Colon (tissue), 2 donors: ENCODE data around the gene OCEL1.

Source experiments
- FAIRE-seq: peaks from 2 replicates; lab custom pipeline; 2012; peaks lifted over from hg19 to GRCh38; lab: Jason Lieb, UNC
- donor health status: control.
- donor health status: control.

The OCEL1 gene

DNA sequence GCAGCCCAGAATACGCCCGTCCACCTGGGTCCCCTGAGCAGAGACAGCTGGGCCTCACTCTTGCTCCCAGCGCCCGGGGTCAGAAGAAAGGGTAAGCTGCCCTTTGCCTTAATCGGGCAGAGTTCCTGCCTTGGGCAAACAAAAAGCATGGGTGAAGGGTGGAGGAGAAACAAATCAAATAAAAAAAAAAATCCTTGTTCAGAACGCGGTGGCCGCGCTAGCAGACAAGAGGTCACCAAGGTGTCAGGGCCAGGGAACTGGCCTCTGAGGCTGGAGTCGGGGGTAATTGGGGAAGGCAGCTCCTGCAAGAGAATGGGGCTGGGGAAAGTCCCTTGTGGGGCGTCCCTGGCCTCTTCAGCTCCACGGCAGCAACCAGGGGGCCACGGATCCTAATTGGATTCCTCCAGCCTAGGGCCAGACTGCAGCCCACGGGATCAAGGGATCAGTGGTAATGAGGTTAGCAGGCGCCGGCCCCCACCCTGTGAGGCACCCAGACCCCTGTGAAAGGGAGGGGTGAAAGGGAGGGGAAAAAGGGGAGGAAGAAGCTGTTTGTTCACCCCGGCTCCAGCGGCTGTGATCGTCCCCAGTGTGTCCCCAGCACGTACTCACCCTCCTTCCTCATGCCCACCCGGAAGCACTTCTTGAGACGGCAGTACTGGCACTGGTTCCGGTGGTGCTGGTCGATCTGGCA, 14.2 kb downstream of the OCEL1 start:
- FAIRE-seq, result no peak

DNA sequence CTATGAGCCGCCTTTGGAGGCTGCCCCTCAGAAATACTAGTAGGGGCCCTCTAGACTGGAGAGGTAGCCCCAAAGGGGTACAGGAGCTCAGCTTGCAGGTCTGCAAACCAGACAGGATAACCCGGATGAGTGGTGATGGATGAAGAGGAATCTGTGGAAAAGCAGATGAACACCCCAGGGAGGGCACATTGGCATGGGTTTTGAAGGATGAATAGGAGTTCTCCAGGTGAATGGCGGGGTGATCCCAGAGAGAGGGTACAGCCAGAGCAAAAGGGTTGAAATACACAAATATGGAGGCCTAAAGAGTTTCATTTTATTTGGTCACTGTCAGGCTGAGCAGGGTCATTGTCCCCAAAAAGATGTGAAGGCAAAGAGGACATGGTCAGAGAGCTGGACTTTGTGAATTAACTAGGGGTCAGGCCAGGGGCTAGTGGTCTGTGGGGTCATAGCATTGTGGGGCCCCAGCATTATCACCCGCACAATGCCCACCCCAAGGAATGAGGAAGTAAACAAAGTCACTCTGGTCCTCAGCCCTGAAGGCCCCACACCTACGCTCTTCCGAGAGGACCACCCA, 14.9 kb downstream of the OCEL1 start:
- FAIRE-seq, result no peak

DNA sequence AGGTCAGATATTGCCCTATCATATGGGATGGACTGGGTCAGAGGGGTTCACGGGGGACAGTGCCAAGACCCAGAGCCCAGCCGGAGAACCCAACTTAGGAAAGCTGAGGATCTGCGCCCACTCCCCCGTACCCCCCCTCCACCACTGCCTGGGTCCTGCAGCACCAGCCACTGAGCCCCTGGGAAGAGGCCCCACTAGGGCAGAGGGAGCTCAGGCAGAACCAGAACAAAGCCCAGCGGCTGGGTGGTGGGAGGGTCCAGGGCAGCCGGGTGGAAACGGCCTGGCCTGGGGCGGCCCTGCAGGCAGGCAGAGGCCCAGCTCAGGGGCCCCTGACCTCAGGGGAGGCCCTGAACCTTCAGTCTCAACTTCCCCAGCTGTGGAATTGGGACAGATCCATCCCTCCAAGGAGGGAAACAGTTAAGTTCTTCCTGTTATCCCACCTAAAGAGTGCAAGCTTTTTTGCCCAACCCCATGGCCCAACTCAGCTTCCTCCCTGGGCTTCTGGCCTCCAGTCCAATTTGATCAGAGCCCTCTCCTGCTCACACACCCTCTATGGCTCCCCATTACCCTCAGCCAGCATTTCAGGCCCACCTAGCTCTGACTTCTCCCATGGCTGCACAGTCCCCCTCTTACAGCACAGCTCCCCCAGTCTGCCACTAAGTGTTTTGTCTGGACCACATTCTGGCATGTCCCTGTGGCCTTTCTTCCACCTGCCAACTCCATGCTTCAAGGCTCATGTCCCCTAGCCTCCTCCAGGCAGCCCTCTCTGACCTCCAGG, 16.6 kb downstream of the OCEL1 start:
- no peak for FAIRE-seq

DNA sequence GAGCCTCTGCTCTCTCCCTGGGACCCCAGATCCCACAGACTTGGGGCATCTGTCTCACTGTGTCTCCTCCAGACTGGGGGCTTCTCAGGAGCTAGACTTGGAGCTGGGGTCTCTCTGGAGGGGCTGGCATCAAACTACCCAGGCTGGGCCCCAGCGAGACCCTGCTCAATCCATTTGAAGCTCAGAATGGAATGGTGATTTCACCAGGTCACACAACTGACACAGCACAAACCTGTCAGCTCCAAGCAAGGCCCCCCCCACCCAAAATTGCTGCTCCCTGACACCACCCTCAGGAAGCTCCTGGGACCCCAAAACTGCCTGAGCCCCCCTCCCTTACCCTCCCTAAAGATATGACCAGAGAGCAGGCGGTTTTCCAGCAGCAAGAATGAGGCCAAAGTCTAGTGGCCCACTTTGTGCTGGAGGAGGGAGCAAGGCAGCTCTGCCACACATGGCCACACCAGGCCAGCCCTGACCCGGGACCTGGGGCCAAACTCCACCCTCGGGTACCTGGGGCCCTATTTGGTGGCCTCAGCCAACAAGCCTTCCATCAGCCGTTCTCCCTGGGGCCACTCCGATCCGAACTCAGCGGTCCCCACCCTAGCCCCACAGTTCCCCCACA, 17.3 kb downstream of the OCEL1 start:
- FAIRE-seq, result no peak

DNA sequence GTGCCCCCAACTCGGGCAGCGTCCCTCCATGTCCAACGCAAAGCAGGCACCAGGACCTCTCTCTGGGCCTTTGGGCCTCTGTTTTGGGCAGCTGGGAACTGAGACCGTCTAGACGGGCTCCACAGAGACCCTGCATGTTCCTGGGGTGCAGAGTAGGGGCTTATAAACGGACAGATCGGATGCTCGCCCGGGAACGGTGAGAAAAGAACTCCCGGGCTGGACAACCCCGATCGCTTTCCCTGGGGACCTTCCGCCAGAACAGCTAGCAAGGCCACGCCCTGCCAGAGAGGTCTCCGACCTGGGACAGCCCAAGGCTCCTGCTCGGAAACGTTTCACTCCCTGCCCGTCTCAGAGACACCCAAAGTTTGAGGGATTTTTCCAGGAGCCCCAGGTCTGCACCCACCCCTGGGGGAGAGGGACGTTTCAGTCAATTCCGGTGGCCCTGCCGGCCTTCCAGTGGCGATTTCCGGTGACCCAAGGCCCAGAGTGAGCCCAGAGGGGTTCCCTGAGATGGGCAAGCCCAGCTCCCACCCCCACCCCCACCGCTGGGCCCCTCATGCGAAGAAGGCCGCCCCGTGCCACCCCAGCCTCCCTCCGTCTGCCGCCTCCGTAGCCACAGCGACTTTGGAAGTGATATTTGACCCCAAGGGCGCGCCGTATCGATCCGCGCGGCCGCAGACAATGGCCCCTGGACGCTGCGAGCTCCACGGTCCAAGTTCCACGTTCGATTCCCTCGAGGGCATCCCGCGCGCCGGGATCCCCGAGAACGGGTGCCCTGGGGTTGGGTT, 18.0 kb downstream of the OCEL1 start:
- no peak for FAIRE-seq

DNA sequence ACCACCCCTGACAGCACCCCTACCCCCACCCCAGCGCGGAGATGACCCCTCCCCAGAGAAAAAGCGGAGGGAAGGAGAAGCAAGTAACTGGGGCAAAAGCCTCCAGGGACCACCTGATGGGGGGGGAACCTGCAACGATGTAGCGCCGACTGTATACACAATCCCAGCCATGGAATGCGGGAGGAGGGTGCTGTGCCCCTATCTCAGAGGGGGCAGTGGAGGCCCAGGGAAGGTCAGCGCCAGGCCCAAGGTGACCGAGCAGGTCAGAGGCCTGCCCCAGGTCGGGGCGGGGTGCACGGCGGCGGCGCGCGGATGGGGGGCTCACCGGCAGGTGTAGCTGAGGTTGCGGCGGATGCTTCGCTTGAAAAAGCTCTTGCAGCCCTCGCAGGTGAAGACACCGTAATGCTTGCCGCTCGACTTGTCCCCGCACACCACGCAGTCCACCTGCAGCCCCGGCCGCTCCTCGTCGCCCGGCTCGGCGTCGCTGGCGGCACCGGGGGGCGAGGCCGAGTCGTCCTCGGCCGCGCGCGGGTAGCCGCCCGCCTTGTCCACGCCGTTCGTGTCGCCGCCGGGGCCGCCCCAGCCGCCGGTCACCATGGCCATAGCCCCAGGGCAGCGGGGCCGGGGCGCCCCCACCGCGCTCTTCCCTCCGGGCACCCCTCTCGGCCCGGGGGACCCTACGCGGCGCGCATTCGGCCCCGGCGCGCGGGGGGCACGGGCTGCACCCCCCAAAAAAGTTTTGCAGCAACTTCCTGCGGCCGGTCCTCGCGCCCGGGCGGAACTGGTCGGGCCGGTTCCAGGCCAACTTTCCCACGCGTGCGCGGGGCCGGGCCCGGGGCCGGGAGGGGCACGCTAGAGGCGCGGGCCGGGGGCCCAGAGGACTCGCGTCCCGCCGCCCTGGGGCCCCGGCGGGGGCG, 18.9 kb downstream of the OCEL1 start:
- FAIRE-seq, result no peak

DNA sequence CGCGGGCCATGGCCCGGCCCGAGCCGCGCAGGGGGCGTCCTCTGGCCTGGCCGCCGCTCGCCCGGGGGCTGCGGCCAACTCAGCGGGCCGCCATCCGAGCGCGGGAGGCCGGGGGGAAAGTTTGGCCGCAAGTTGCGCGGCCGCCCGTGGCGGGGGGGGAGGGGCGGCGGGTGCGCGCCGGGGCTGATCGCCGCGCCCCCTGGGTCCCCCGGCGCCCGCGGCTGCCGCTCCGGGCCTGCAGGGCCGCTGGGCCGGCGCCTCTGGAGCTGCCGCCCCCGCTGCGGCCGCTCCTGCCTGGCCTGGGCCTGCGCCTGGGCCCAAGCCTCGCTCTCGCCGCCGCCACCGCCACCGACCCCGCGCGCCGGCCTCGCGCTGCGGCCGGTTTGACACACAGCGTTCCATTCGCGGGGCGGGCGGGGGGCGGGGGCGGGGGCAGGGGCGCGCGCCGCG, 19.5 kb downstream of the OCEL1 start, which contains the start of gene NR2F6:
Gene NR2F6 (minus strand): TSS at position 385 of the 450 bp plus-strand sequence. CDS start 699 bp downstream, outside the sequence.
- no peak for FAIRE-seq

DNA sequence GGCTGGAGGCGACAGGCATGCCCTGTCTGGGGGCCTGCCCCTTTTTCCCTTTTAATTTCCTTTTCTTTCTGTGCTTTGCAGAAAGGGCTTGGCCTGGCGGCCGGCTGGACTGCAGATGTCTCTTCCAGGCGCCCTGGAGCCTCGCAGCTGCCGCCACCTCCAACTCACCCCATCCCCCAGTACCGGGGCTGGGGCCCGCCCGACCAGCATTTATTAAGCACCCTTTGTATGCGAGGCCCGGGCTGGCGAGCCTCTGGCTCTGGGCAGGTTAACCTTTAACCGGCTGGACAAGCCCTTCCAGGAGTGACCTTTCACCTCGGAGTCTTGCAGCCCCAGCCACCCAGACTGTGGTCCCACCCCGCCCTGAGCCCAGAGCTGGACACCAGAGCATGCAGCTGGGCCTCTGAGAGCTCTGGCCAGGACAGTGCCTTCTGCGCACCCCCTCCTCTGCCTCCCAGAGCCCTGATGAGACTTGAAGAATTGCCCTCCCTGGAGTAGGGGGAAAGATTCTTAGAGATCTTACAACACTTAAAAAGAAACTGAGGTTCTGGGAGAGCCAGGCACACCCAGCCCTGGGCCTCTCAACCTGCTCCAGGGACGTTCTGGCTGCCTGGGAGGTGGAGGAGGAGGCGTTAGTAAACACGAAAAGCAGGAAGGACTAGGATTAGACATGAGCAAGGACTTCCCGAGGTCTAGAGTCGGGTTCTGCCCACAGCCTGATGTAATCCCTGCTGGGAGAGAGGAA, 20.8 kb downstream of the OCEL1 start:
- no peak for FAIRE-seq

DNA sequence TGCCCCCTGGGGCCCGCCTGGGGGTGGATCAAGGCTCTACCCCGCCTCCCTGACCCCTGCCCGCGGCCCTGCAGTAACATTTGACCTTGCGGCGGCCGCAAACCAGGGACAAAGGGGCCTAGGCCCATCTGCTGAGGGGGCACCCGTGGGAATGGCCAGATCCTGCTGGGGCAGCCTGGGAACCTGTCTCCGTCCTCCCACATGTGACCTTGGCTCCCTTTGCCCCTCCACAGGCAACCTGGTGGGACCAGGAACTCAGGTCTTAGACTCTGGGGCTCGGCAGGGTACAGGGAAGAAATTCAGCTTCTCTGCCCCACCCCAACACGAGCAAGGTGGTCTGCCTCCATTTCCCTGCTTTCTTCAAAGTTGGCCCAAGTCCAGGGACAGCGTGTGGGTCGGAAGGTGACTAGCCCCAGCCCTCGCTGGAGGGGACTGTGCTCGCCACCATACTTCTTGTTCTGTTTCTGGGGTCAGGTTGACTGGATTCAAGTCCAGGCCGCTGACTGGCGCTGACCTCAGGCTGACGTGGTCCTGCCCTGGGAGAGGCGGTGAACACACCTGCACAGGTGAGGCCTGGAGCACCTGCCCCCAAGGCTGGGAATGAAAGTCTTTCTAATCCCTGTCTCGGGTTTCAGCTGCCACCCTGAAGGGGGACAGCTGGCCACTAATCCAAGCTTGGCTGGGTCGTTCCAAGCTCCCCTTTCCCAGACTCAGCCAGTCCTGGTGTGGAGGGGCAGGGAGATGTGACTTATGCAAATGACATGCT, 22.2 kb downstream of the OCEL1 start:
- no peak for FAIRE-seq

DNA sequence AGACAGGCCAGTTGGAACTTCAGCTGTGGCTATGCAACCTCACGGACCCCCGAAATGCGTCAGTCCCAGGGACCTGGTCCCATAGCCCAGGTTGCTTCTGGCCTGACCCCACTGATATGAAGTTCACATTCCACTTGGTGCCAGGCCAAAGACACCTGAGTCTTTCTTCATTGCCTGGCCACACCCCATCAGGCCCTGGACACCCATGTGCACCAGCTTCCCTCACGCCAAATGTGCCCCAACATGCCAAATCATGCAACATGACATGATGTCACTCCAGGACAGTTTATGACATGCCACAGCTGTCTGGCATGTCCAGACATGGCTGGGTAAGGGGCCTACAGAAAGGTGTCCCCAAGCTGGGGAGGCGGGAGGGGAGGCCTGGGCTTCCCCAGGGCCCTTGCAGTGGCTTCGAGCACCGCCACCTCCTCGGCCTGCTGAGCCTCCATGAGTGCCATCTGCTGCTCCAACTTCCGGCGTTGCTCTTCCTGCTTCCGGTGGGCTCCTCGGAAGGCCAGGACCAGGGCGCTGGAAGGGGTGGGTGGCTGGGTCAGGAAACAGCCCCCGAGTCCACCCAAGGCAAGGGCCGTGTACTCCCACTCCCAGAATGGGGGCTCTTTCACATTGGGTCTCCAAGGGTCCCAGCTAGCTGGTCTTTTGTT, 24.0 kb downstream of the OCEL1 start:
- no peak for FAIRE-seq

DNA sequence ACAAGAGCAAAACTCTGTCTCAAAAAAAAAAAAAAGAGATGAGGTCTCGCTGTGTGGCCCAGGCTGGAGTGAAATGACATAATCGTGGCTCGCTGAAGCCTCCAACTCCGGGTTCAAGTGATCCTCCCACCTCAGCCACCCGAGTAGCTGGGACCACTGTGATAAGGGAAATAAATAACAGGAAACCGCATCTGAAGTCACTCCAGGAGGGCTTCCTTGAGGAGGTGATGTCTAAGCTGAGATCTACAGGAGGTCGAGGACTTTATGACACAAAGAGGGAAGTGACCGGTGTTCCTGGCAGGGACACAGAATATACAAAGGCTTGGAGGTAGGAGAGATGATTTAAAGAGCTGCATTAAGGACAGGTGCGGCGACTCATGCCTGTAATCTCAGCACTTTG, 28.6 kb downstream of the OCEL1 start:
- FAIRE-seq, result no peak

DNA sequence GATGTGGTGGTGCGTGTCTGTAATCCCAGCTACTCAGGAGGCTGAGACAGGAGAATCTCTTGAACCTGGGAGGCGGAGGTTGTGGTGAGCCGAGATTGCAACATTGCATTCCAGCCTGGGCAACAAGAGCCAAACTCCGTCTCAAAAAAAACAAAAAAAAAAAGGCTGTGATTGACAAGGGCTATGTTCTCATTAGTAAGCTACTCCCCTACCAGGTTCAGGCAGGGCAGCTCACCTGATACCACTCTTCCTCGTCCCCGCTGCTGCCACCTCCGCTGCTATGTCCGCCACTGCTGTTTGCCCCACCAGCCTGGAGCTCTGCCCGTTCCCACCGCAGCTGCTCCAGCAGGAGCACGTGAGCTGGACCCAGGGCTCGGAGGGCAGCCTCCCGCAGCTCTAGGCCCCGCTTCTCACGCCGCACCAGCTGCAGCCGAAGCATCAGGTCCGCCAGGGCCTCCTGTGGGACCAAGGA, 29.2 kb downstream of the OCEL1 start:
- no peak for FAIRE-seq

DNA sequence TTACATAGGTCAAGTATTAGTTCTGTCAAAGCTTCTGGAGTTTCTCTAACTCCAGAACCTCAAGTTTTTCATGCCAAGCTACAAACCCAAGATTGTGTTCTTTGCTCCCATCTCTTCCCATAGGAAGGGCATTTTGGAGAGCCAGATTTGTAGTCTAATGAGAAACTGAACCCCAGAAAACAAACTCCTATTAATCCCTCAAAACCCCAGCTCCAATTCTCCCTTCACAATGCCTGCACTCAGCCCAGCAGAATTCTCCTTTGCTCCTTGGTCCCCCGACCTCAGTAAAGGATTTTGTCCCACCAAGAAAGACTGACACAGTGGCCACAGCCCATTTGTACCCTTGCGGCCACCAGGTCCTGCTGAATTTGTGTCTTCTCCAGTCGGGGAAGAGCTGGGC, 30.1 kb downstream of the OCEL1 start:
- FAIRE-seq, result no peak

DNA sequence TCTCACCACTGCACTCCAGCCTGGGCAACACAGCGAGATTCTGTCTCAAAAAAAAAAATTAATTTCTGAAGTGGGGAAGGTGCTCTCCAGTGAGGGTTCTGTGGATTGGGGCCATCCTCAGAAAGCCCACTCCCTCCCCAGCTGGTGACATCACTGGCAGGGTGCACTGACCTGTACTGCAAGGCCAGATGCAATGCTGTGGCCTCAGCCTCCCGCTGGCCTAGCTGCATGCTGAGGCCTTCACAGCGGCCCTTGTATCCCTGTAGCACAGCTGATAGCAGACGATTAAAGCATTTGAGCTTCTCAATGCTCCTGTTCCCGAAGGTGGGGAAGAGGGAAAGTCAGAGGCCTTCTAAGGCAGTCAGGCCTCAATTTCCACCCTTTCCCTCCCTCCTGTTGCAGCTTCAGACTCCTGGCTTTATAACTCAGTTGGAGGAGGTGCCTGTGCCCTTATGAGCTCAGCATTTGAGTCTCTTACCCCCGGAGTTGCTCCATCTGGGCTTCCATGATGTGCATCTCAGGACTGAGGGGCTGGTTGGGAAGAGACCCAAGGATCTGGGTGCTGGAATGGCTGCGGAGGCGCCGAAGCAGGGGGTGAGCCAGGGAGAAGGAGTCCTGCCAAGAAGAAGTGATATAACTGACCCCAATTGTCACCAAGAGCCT, 33.2 kb downstream of the OCEL1 start:
- no peak for FAIRE-seq

DNA sequence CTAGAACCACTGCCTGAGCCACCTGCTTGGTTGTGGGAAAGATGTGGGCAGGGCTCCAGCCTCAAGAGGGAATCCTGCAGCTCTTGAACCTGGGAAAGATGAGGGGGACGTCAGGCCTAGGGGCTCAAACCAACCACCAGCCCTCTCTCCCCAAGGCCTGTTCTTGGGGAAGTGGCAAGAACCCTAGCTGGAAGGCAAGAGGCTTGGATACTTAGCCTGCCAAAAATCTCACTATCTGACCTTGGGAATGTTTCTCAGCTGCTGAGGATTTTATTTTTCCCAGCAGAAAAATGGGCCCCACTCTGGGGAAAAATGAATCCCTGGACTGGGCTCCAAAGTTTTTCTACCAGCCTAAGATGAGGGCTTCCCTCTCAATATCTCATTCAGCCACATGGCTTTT, 33.9 kb downstream of the OCEL1 start:
- no peak for FAIRE-seq

DNA sequence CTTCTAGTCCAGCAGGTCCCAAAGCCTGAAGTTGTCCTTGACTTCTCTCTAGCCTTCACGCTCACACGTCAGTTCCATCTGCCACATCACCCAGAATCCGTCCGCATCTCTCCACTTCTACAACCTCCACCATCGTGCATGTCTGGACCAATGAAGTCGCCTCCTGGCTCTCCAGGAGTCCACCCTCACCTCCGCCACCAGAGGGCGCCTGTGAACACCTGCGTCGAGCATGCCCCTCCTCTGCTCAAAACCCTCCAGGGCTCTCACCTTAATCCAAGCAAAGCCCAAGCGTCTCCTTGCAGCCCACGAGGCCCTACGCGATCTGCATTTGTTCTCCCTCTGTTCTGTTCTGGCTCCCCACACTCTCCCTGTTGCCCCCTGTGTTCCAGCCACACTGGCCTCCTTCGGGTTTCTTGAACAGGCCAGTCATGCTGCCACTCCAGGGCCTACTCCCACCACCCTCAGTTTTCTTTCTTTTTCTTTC, 34.9 kb downstream of the OCEL1 start:
- FAIRE-seq, result no peak

DNA sequence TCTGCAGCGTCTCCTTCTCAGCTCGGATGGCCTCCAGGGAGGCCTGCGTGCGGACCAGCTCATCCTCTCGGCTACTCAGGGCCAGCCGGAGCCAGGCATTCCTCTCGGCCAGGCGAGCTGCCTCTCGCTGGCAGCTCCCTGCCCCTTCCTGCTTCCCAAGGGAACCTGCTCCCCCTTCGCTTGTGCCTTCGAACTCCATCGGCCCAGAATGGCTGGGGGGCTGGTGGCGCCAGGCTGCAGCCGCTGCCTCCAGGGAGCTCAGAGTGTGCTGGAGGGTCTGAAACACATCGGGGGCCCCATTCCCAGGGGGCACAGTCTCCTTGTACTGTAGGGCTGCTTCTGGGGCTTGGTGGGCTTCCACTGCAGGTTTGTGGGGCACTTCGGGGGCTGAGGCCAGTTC, 36.5 kb downstream of the OCEL1 start:
- no peak for FAIRE-seq
